Smooth muscle cell (in vitro differentiated cells): ENCODE data around the gene ARL1. TPM values are rescaled to one million over a fixed set of nuclear protein-coding genes. Genes with fewer than 3 reads are reported as not detected.

Source experiments
- DNase-seq: peaks from one replicate; lab custom pipeline; 2025; ENCODE audit not compliant: unreplicated experiment; lab: John Stamatoyannopoulos, UW
- H2AFZ ChIP-seq: fragments of 200-600 bp; sonication (generic); 2 replicates; pipeline ENCODE4 v1.6.0; 2016; ENCODE audit warnings: antibody characterized with exemption, low read depth, mild to moderate bottlenecking
- H3F3A ChIP-seq: fragments of 200-600 bp; sonication (generic); 2 replicates; pipeline ENCODE4 v1.6.0; 2017; ENCODE audit warnings: antibody characterized with exemption, low read depth
- H3K27ac ChIP-seq: fragments of 200-600 bp; sonication (generic); 2 replicates; pipeline ENCODE4 v1.5.1; 2016; ENCODE audit warnings: low read depth, mild to moderate bottlenecking
- H3K27me3 ChIP-seq: fragments of 200-600 bp; sonication (generic); 2 replicates; pipeline ENCODE4 v1.6.1; 2016; ENCODE audit warnings: low read depth, mild to moderate bottlenecking
- H3K36me3 ChIP-seq: fragments of 200-600 bp; sonication (generic); 2 replicates; pipeline ENCODE4 v1.5.1; 2016; ENCODE audit warnings: low read depth
- H3K4me1 ChIP-seq: fragments of 200-600 bp; sonication (generic); 2 replicates; pipeline ENCODE4 v1.5.1; 2016; ENCODE audit warnings: low read depth
- H3K4me2 ChIP-seq: fragments of 200-600 bp; sonication (generic); 2 replicates; pipeline ENCODE4 v1.6.0; 2016; ENCODE audit warnings: mild to moderate bottlenecking
- H3K4me3 ChIP-seq: fragments of 200-600 bp; sonication (generic); 2 replicates; pipeline ENCODE4 v1.5.1; 2016; ENCODE audit warnings: mild to moderate bottlenecking
- H3K79me2 ChIP-seq: fragments of 200-600 bp; sonication (generic); 2 replicates; pipeline ENCODE4 v1.6.0; 2016; ENCODE audit warnings: low read depth, mild to moderate bottlenecking
- H3K9ac ChIP-seq: fragments of 200-600 bp; sonication (generic); 2 replicates; pipeline ENCODE4 v1.6.0; 2016; ENCODE audit warnings: low read depth
- H3K9me3 ChIP-seq: fragments of 200-600 bp; sonication (generic); replicated peaks from 2 replicates; pipeline ENCODE4 v1.5.1; 2016; ENCODE audit warnings: low read depth
- H4K20me1 ChIP-seq: fragments of 200-600 bp; sonication (generic); 2 replicates; pipeline ENCODE4 v1.6.0; 2016; ENCODE audit warnings: low read depth
- WGBS: methylation state at CpG from one replicate; pipeline ENCODE4 v1.1.7; 2016; ENCODE audit warnings: low lambda C conversion rate; 5-methylcytosine and 5-hydroxymethylcytosine counted together
- polyA plus RNA-seq: library from polyadenylated mRNA; unstranded; fragments of >200 nt; fragmentation: Nextera tagmentation; extraction: Ambion mirVana; gene quantifications from 2 replicates; pipeline ENCODE4 v1.2.1, GENCODE V29; 2016
- total RNA-seq: library from RNA; depleted of rRNA; stranded (reverse); fragments of >200 nt; gene quantifications from 2 replicates; pipeline ENCODE4 v1.2.3, GENCODE V29; 2014
- TF ChIP-seq, protein P1 (sequence below): fragments of 200-600 bp; sonication (generic); IDR thresholded peaks from 2 replicates; pipeline ENCODE4 v1.5.1; 2017; ENCODE audit warnings: borderline replicate concordance, mild to moderate bottlenecking, antibody characterized with exemption; ENCODE audit not compliant: insufficient read depth, poor library complexity, severe bottlenecking

The ARL1 gene
- total and polyA plus RNA-seq, 2 experiments from 2014 or later, result 93.2 to 172 TPM

DNA sequence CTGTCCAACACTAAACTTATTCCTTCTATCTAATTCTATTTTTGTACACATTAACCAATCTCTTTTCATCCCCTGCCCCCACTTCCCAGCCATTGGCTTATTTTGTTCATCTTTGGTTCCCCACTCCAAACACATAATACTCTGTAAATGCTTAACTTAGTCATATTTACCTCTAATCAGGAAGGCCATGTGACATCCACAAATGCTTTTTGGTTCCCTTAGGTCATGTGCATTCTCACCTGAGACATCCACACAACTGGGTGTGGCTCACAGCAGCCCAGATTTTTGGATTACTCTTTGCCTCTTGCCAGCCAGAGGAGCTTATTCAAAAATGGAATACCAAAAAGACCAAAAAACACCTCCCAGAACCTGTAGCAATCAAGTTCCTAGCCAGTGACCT is 28.4 kb downstream of the ARL1 start:
- Histone ChIP-seq H3K79me2 (no peaks in the 10 kb centered on the region), H3K4me1 (no peaks in the 10 kb centered on the region), H3K36me3 (peaks cover 5% of the 10 kb centered on the region), H3F3A (no peaks in the 10 kb centered on the region), H3K4me2 (no peak overlapping the region), H3K9me3 (no peaks in the 10 kb centered on the region), H2AFZ (no peak overlapping the region), H3K4me3 (no peak overlapping the region), H4K20me1 (no peaks in the 10 kb centered on the region), H3K27ac (no peak overlapping the region), H3K9ac (no peak overlapping the region), H3K27me3 (no peaks in the 10 kb centered on the region)
- no peak for DNase-seq
- TF ChIP-seq, protein P1, sequence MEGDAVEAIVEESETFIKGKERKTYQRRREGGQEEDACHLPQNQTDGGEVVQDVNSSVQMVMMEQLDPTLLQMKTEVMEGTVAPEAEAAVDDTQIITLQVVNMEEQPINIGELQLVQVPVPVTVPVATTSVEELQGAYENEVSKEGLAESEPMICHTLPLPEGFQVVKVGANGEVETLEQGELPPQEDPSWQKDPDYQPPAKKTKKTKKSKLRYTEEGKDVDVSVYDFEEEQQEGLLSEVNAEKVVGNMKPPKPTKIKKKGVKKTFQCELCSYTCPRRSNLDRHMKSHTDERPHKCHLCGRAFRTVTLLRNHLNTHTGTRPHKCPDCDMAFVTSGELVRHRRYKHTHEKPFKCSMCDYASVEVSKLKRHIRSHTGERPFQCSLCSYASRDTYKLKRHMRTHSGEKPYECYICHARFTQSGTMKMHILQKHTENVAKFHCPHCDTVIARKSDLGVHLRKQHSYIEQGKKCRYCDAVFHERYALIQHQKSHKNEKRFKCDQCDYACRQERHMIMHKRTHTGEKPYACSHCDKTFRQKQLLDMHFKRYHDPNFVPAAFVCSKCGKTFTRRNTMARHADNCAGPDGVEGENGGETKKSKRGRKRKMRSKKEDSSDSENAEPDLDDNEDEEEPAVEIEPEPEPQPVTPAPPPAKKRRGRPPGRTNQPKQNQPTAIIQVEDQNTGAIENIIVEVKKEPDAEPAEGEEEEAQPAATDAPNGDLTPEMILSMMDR, result no peak

DNA sequence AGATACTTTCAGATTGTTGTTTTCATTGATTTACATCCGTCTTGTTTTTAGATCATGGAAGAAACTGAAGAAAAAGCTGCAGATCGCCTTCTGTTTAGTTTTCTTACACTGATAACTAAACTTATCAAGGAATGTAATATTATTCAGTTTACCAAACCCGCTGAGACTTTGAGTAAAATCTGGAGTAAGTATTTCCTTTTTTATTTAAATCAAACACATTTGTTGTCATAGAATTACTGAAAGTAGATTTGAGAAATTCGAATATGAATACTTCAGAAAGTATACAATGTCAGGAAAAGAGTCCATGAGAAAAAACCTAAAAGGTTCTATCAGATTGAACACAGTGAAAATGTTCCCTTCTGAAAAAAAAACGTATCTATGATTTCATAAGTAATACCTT is 32.0 kb downstream of the ARL1 start:
- Histone ChIP-seq H3K36me3 (peaks cover 12% of the 10 kb centered on the region), H3K4me1 (no peaks in the 10 kb centered on the region), H3K4me3 (no peak overlapping the region), H3K27me3 (no peaks in the 10 kb centered on the region), H3K9ac (no peak overlapping the region), H3K9me3 (no peaks in the 10 kb centered on the region), H3K4me2 (no peak overlapping the region), H3K79me2 (no peaks in the 10 kb centered on the region), H3F3A (no peaks in the 10 kb centered on the region), H4K20me1 (no peaks in the 10 kb centered on the region), H2AFZ (no peak overlapping the region), H3K27ac (no peak overlapping the region)
- no peak for DNase-seq
- TF ChIP-seq, protein P1, result no peak
- 95% methylated on average over 5 of the region's 5 CpGs for WGBS

DNA sequence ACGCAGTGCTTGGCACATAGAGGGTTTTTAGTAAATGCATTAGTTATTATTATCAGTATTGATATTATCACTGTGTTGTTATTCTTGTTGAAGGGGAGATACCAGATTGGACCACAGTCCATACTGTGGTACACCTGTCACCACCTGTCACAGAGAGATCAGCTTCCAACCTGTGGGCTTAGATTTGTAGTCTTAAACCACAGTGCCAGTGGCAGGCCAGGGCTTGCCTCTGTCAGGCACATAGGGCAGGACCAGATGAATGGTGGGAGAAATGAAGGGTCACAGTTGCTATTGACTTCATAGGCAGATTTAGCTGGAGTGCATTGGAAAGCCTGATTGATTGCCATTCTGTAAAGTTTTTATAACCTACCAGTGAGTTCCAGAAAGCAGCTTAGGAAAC is 35.1 kb downstream of the ARL1 start:
- H3K4me1 ChIP-seq, result no peaks in the 10 kb centered on the region
- H2AFZ ChIP-seq, result no peak overlapping the region
- peaks cover 29% of the 10 kb centered on the region for H3K36me3 ChIP-seq
- no peaks in the 10 kb centered on the region for H3K27me3 ChIP-seq
- no peaks in the 10 kb centered on the region for H3K9me3 ChIP-seq
- no peak overlapping the region for H3K4me2 ChIP-seq
- H3F3A ChIP-seq, result no peaks in the 10 kb centered on the region
- no peak overlapping the region for H3K9ac ChIP-seq
- 100% methylated on average over 1 of the region's 1 CpG for WGBS
- no peak overlapping the region for H3K4me3 ChIP-seq
- no peaks in the 10 kb centered on the region for H3K79me2 ChIP-seq
- H3K27ac ChIP-seq, result no peak overlapping the region
- TF ChIP-seq, protein P1, result no peak
- no peak for DNase-seq
- no peaks in the 10 kb centered on the region for H4K20me1 ChIP-seq

DNA sequence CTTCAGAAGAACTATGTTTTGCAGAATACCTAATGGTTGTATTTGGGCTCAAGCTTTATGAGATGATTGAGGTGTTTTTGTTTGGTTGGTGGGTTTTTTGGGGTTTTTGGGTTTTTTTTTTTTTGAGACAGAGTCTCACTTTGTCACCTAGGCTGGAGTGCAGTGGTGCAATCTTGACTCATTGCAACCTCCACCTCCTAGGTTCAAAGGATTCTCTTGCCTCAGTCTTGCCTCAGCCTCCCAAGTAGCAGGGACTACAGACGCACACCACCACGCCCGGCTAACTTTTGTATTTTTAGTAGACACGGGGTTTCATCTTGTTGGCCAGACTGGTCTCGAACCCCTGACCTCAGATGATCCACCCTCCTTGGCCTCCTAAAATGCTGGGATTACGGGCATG is 39.6 kb downstream of the ARL1 start:
- no peak overlapping the region for H3K27ac ChIP-seq
- TF ChIP-seq, protein P1, result no peak
- H3K36me3 ChIP-seq, result peaks cover 34% of the 10 kb centered on the region
- H3K4me2 ChIP-seq, result no peak overlapping the region
- H3F3A ChIP-seq, result no peaks in the 10 kb centered on the region
- no peaks in the 10 kb centered on the region for H3K9me3 ChIP-seq
- no peaks in the 10 kb centered on the region for H3K4me1 ChIP-seq
- H3K27me3 ChIP-seq, result no peaks in the 10 kb centered on the region
- no peak for DNase-seq
- H3K79me2 ChIP-seq, result no peaks in the 10 kb centered on the region
- WGBS, result 97% methylated on average over 6 of the region's 6 CpGs
- no peaks in the 10 kb centered on the region for H4K20me1 ChIP-seq
- no peak overlapping the region for H2AFZ ChIP-seq
- no peak overlapping the region for H3K9ac ChIP-seq
- H3K4me3 ChIP-seq, result no peak overlapping the region
